ENCODE data around the gene NOTCH3. TPM values are rescaled to one million over a fixed set of nuclear protein-coding genes. Genes with fewer than 3 reads are reported as not detected.

The NOTCH3 gene
- total RNA-seq, 1 donor from 2014 or later: 162 TPM

DNA sequence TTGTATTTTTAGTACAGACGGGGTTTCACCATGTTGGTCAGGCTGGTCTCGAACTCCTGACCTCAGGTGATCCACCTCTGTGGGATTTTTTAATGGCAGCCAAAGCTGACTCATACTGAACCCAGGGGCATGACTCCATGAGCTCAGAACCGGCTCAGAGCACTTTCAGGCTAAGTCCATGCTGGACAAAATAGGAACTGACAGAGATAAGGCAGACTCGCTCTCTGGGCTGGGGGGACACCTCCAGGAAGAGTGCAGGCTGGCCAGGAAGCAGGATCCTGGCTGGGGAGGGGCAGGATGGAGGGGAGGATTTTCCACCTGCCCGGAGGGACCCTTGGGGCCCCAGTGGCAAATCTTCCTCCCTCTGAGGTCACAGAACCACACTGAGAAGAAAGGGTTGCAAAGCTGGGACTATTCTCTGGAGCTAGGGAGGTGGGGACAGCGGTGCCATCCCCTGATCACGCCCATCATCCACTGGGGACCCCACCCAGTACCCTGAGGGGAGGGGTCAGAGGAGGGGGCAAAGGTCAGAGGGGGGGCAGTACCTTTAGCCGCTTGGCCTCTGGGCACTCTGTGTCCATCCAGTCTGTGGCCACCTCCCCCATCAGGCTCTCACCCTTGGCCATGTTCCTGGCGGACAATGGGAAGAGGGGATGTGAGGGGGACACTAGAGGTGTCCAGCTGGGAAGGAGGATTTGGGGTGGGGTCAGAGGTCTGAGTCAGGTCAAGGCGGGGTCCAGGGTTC is 31.1 kb downstream of the NOTCH3 start:
- no peaks in the 10 kb centered on the region for H3K4me1 Mint-ChIP-seq (ENCODE audit: low read depth, unreplicated experiment)

GRCh38 chr19:15166700-15167099 is 34.1 kb downstream of the NOTCH3 start:
- no peaks in the 10 kb centered on the region for H3K4me1 Mint-ChIP-seq (ENCODE audit: low read depth, unreplicated experiment)
- peaks cover 39% of the 10 kb centered on the region for H3K36me3 Mint-ChIP-seq (ENCODE audit: low read depth, unreplicated experiment)
- no peak overlapping the region for H2AFZ ChIP-seq (ENCODE audit: low read depth, low read length)
- no peak overlapping the region for H3K4me2 ChIP-seq (ENCODE audit: low read length)
- peaks cover 9% of the 10 kb centered on the region for H3K36me3 ChIP-seq (ENCODE audit: insufficient read depth, low read length)
- no peaks in the 10 kb centered on the region for H3K79me2 ChIP-seq (ENCODE audit: insufficient read depth, low read length)
- H4K20me1 ChIP-seq (ENCODE audit: insufficient read depth, low read length): no peaks in the 10 kb centered on the region
- FAIRE-seq (no peak), DNase-seq (ENCODE audit: low read depth) (no peak)
- no peak overlapping the region for H3K4me3 ChIP-seq (ENCODE audit: insufficient read depth, low read depth, low read length)
- no peaks in the 10 kb centered on the region for H3K27me3 ChIP-seq (ENCODE audit: insufficient read depth, low read length)
- H3K9ac ChIP-seq (ENCODE audit: low read length): no peak overlapping the region
- H3K9me3 ChIP-seq (ENCODE audit: insufficient read depth, low read depth, low read length): peaks cover 10% of the 10 kb centered on the region
- no peaks in the 10 kb centered on the region for H3K4me1 ChIP-seq (ENCODE audit: insufficient read depth, low read length)
- H3K9me3 Mint-ChIP-seq (ENCODE audit: unreplicated experiment): peaks cover 2% of the 10 kb centered on the region
- no peaks in the 10 kb centered on the region for H3K27me3 Mint-ChIP-seq (ENCODE audit: low read depth, unreplicated experiment)
- no peak for TF ChIP-seq CTCF (IDR thresholded peaks at IDR 0.05; ENCODE audit: insufficient read depth, low read depth, low read length)
- no peak for TF ChIP-seq EZH2 (IDR thresholded peaks at IDR 0.05; ENCODE audit: insufficient read depth, low read length)
- H3K4me3 Mint-ChIP-seq (ENCODE audit: unreplicated experiment): no peak overlapping the region
- H3K27ac Mint-ChIP-seq (ENCODE audit: unreplicated experiment): no peak overlapping the region
- no peak overlapping the region for H3K27ac ChIP-seq (ENCODE audit: low read depth, low read length)

More for the DNA sequence above, 31.1 kb downstream of the NOTCH3 start:
- Histone ChIP-seq H3K9me3 (ENCODE audit: insufficient read depth, low read depth, low read length) (peaks cover 10% of the 10 kb centered on the region), H2AFZ (ENCODE audit: low read depth, low read length) (no peak overlapping the region), H3K27me3 (ENCODE audit: insufficient read depth, low read length) (no peaks in the 10 kb centered on the region), H3K9ac (ENCODE audit: low read length) (no peak overlapping the region), H3K79me2 (ENCODE audit: insufficient read depth, low read length) (no peaks in the 10 kb centered on the region), H3K4me1 (ENCODE audit: insufficient read depth, low read length) (no peaks in the 10 kb centered on the region), H3K4me2 (ENCODE audit: low read length) (no peak overlapping the region), H3K4me3 (ENCODE audit: insufficient read depth, low read depth, low read length) (no peak overlapping the region), H4K20me1 (ENCODE audit: insufficient read depth, low read length) (no peaks in the 10 kb centered on the region), H3K27ac (ENCODE audit: low read depth, low read length) (no peak overlapping the region), H3K36me3 (ENCODE audit: insufficient read depth, low read length) (peaks cover 9% of the 10 kb centered on the region)
- H3K36me3 Mint-ChIP-seq (ENCODE audit: low read depth, unreplicated experiment): peaks cover 33% of the 10 kb centered on the region
- H3K4me3 Mint-ChIP-seq (ENCODE audit: unreplicated experiment): no peak overlapping the region
- no peak for DNase-seq (ENCODE audit: low read depth)
- FAIRE-seq: no peak
- H3K27me3 Mint-ChIP-seq (ENCODE audit: low read depth, unreplicated experiment): no peaks in the 10 kb centered on the region
- no peak overlapping the region for H3K27ac Mint-ChIP-seq (ENCODE audit: unreplicated experiment)
- H3K9me3 Mint-ChIP-seq (ENCODE audit: unreplicated experiment): peaks cover 2% of the 10 kb centered on the region
- no peak for TF ChIP-seq EZH2 (IDR thresholded peaks at IDR 0.05; ENCODE audit: insufficient read depth, low read length)
- no peak for TF ChIP-seq CTCF (IDR thresholded peaks at IDR 0.05; ENCODE audit: insufficient read depth, low read depth, low read length)

Measured in astrocyte (in vitro differentiated cells and primary cell).